Activated CD4-positive, alpha-beta T cell treated with anti-CD3 and anti-CD28 coated beads, Interleukin-2, amount 50 U/mL, for 48 hours (primary cell): ENCODE measurements around the gene CDCP1.
"Not testable (repeated sequence)": the region's sequence is repeated elsewhere in the genome, so short reads cannot be mapped to it uniquely, and the experiment has no call there.

ENCODE experiments used
- DNase-seq, 2 experiments: peaks; one replicate each; pipeline ENCODE4 v3.0.0-alpha.2; 2020

Gene CDCP1

DNA sequence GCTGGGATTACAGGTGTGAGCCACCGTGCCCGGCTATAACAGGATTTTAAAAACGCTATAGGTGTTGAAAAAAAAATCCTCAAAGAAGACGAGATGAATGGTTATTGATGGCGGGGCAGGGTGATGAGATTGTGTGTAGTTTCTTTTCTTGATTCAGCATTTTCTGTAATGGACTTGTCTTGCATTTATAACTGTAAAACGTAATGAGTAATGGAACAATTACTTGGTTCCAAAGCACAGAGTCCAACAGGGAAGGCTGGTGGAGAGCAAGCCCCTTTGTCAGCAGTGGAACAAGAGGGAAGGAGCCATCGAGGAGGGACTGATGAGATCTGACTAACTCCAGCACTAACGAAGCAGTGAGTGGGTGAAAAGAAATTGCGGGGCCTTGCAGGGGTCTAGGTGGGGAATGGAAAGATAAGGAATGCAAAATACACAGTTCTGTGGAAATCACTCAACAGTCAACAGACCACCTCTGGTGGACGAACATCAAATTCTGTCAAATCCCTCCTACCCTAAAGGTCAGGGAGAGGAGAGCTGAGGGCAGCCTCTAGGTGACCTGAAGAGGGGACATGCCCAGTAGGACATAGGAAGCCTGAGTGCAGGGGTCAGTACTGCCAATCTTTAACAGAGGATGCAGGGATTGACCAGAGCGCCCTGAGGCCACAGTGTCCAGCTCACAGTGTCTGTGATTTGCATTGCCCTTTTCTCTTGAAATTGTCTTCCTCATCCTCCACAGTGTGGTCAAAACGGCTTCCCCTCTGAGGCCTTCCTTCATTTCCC, 23.1 kb upstream of the CDCP1 start:
- DNase-seq = no peak

- DNase-seq = no peak
Observed at GRCh38 chr3:45168451-45168850, 22.3 kb upstream of the CDCP1 start.

DNA sequence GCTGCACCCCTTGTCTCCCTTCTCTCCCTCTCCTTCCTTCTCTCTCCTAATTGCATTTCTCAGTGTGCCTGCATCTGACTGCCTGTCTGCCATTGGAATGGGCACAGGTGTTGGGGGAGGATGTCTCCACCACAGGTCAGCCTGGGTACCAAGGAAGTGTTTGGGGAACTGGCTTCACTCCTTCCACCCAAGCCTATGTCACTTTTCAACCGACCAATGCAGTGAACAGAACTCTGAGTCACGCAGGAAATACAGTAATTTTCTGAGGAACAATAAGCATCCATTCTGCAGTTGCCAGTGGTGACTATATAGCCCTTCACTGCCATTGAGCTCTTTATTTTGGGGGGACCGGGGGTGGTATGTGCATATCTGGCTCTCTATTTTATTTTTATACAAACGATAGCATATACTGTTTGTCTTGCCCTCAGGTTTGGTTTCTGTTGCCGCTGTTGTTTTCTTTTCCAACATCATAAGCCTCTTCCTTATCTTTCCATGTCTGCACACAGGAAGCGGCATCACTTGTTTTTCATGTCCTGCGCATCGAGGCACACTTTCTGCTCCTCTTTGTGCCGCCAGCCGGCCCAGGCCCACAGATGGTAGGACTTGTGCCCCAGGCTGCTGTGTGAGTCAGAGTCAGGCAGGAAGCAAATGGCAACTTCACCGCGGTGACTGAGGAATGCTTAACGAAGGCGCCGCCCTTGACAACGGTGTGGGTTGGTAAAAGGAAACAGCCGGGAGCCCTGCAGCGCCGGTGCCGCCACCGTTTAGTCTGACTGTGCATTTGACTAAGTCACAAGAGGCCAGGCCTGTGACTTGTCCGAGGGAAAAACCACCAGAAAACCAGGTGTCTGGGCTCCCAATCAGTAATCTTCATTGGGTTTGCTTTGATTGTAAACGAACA, 21.1 kb upstream of the CDCP1 start:
- DNase-seq = peak; percentile 85 to 91

DNA sequence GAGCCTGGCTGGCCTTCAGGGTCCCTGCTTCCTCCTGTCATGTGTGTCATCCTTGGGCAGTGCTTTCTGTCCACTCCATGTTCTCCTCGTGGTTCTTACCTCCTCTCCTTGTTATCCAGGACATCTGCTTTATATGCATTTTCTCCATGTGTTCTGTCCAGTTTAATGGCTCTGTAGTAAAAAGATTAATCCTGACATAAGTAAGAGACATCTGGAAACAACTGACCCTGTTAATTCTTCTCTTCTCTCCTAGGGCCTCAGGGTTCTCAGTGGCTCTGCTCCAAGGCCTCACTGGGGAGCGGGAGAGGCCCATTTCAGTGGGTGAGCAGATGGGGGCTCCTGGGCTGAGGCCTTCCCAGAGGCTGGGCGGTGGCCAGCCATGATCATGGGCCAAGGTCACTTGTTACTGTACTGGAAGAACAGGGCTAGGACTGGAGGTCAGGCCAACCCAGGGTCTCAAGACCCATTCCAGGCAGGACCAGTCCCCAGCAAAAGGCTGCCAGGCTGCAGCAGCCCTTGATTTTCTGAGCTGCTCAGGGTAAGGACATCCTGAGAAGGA, 20.2 kb upstream of the CDCP1 start:
- no peak for DNase-seq

- DNase-seq = no peak
Observed at GRCh38 chr3:45165497-45166283, 19.5 kb upstream of the CDCP1 start.

DNA sequence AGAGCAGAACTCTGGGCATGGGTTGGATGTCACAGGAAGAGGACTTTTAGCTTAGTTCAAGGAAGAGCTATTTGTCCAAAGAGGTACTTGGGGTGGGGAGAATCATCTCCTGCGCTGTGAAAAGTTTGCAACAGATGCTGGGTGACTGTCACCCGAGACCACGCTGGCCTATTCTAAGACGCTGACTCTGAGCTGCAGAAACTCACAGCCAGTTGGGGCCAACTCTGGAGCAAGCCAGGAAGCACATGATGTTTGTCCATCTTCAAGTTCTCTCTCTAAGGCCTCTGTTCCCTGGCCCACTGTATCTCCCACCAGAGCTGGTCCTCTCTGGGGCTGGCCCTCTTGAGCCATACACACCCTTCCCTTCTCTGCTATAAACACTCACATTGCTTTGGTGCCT, 17.9 kb upstream of the CDCP1 start:
- DNase-seq = no peak

DNA sequence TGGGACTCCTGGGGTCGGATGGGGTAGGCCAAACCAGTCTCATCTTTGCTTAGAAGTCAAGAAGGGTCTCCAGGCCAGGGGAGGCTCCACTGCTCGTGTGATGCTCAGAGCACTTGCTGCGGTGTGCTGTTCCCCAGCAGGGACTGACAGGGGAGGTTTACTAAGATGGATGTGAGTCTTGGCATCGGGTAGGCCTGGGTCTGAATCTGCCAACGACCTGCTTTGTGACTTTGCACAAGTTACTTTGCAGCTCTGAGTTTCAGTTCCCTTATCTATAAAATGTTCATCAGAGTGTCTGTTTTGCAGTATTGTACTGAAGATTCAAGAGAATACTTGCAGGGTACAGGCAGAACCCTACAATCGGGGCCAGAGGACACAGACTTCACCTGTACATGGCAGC, 17.3 kb upstream of the CDCP1 start:
- no peak for DNase-seq

DNA sequence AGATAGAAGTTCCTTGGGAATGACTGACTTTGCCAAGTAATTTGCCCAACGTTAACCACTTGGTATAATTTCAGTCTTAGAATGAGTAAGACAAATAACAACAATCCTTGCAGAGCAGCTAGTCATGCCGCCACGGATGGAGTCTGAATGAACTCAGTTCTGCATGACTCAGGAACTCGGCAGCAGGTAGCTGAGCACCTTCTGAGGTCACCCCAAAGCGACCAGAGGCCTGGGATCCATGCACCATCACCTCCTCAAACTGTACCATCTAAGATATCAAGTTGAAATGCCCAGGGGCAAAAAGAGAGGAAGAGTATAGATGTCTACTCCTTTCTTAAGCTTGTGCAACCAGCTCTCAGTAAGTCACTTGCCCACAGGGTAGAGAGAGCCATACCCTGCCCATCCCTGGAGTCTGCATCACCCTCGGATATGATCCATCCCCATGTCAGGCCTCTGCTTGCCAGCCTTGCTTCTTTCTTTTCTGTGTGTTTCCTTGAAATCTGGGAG, 8.5 kb upstream of the CDCP1 start:
- no peak for DNase-seq

GRCh38 chr3:45153658-45154437, 7.7 kb upstream of the CDCP1 start:
- DNase-seq = no peak

- no peak for DNase-seq
Observed at GRCh38 chr3:45152307-45152706, 6.1 kb upstream of the CDCP1 start.

DNA sequence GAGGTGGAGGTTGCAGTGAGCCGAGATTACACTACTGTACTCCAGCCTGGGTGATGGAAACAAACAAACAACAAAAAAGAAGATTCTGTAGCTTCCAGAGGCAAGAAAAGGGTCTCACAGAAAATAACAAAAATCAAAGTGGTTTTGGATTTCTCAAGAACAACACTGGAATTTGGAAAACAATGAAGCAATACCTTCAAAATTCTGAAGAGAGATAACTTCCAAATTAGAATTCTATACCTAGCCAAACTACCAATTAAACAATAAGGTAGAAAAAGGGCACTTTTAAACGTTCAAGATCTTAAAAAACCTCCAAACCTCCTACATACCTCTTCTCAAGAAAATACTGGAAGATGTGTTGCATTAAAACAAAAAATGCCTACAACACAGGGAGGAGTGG, 4.9 kb upstream of the CDCP1 start:
- DNase-seq = no peak

- DNase-seq = no peak
Observed at GRCh38 chr3:45148921-45149320, 2.7 kb upstream of the CDCP1 start.

GRCh38 chr3:45145223-45145622, 955 bp downstream of the CDCP1 start:
- no peak for DNase-seq

DNA sequence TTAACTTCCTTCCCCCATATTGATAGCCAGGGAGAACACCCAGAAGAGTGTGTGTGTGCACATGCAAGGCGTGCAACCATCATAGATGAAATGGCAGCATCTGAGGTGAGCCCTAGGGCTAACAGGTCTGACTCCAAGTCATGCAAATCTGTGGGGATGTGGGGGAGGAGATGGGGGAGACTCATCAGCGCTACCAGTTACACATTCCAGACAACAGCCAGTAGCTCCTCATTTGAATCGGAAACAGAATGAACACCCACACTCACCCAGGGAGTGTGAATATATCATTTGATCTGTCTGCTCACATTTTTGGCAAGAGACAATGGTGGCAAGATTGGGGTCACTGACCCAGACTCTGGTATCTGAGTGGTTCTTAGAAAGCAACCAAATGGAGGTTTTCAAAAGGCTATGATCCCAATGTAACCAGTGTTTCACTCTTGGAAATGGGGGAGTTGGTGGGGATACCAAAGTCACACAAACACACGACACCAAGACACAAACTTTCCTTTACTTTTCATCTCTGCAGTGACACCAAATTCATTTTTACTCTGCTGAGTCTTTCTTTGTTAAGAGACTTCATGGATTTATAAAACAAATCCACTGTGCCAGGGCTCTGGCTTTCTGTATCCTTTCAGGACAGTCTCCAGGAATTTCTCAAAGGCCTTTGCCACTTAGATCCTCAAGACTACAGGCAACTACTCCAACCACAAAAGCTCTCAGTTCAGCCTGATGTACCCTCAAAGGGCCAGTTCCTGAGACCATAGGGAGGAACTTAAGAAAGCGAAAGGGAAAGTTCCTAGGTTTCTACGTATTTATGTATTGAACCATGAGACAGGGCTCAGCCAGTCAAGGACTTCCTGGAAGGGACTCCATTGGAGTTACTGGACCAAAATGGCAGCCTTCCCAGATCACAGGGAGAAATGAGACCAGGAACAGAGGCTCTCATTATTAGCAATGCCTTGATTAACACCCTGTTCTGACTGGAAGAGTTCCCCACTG, 2.2 kb downstream of the CDCP1 start:
- no peak for DNase-seq

GRCh38 chr3:45140770-45141155, 5.4 kb downstream of the CDCP1 start:
- DNase-seq = not testable (repeated sequence)

DNA sequence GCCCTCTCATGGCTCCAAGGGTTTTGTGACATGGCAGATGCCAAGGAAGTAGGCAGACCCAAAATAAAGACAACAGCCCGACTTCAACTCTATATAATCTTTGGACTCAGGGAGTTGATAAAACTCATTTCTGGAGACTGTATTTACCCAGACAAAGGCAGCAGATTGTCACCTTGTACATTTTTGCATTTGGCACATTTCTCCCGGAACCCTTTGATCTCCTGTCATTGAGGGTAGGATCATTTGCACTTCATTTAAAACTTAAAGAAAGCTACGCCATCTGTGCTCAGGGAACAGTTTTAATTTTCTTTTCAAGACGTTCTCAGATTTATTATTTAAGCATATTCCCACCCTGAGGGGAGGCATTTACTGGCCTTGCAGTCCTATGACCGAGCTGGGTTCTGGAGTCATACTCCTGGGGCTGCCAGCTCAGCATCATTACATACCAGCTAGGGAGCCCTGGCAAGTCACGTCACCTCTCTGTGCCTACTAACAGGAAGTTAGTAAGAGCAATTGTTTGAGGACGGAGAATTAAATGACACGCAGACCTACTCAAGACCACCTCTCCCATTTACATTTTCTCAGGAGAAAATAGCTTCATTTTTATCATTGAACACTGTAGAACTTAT, 5.9 kb downstream of the CDCP1 start:
- no peak for DNase-seq

- no peak for DNase-seq
Observed at GRCh38 chr3:45139372-45140140, 6.6 kb downstream of the CDCP1 start.

DNA sequence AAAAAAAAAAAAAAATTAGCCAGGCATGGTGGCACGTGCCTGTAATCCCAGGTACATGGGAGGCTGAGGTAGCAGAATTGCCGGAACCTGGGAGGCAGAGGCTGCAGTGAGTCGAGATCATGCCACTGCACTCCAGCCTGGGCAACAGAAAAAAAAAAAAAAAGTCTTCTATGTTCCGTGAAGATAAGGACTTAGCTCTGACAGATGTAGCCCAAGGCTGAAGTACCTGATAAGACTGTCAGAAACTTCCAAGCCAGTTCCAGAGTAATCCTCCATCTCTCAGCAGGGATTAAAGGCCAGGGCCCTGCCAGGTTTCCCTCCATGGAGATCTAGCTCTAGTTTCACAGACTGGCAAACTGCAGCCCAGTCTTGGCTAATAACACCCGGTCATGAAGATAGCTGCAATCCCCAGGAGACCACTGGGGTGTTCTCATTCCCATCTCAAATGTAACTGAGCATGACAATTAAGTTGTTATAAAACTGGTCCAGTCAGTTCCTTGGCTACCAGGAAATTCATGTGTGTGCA, 8.5 kb downstream of the CDCP1 start:
- DNase-seq = no peak

DNA sequence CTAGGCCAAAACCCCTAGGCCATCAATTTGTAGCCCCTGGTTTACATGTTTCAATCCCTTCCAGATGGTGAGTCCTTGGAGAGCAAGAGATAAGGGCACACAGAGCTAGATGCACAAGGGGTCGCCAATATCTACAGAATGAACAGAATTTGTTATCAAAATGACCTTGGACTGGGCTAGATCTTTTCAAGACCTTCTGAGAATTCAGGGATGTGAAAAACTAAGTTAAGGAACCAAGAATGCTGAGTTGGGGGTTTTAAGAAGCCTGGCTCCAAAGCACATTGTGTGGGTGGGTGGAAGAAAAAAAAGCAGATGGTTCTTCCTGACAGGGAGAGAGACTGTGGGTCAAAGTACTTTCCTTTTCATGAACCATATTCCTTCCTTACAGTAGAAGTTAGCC, 10.2 kb downstream of the CDCP1 start:
- DNase-seq = no peak
